A673 (cell line): ENCODE measurements around the gene SPRYD3.
"Not testable (repeated sequence)": the region's sequence is repeated elsewhere in the genome, so short reads cannot be mapped to it uniquely, and the experiment has no call there.

Experiments used
- CTCF ChIP-seq: fragments of 300-800, 200-600 bp; sonication (generic); conservative IDR thresholded peaks from 2 replicates; pipeline ENCODE4 v1.5.1; 2017; ENCODE audit warnings: low read depth, mild to moderate bottlenecking, antibody characterized with exemption, low read length, moderate library complexity, mixed read lengths
- EZH2 ChIP-seq: fragments of 200-600 bp; sonication (generic); IDR thresholded peaks from 2 replicates; pipeline ENCODE4 v1.6.1; 2017; ENCODE audit warnings: borderline replicate concordance, low read depth, mild to moderate bottlenecking, mixed read lengths, antibody characterized with exemption, low read length; ENCODE audit not compliant: poor library complexity, severe bottlenecking

- not testable (repeated sequence) for TF ChIP-seq CTCF, EZH2
These were observed 33.2 kb upstream of the SPRYD3 start for GRCh38 chr12:53112431-53112830.
